ENCODE results near the gene BRK1.

The BRK1 gene

GRCh38 chr3:10137178-10137577 is 21.7 kb downstream of the BRK1 start:
- TF ChIP-seq EZH2phosphoT487 (conservative IDR thresholded peaks at IDR 0.05; ENCODE audit: low read length) = no peak
- no peak for TF ChIP-seq CTCF (IDR thresholded peaks at IDR 0.05; ENCODE audit: insufficient read depth, low read length, poor library complexity, severe bottlenecking)
- no peak overlapping the region for H3K4me2 ChIP-seq (ENCODE audit: low read depth, low read length, poor library complexity, severe bottlenecking)
- no peaks in the 10 kb centered on the region for H3K9me2 ChIP-seq (replicated peaks; ENCODE audit: insufficient read depth, low read length)
- H2AFZ ChIP-seq (ENCODE audit: low read depth, low read length, severe bottlenecking) = no peak overlapping the region
- H3K27ac ChIP-seq (ENCODE audit: low read depth, low read length) = no peak overlapping the region
- no peaks in the 10 kb centered on the region for H4K20me1 ChIP-seq (ENCODE audit: low read depth, low read length)
- H3K9ac ChIP-seq (ENCODE audit: low read length) = no peak overlapping the region
- H3K4me3 ChIP-seq (ENCODE audit: insufficient read depth, low read length, poor library complexity, severe bottlenecking) = no peak overlapping the region
- peaks cover 3% of the 10 kb centered on the region; the same call in 1 of the 2 replicates for H3K79me2 ChIP-seq (ENCODE audit: insufficient read depth, low read length)
- no peaks in the 10 kb centered on the region for H3F3A ChIP-seq (ENCODE audit: insufficient read depth)
- no peaks in the 10 kb centered on the region for H3K27me3 ChIP-seq (ENCODE audit: low read length)
- no peaks in the 10 kb centered on the region for H3K36me3 ChIP-seq (ENCODE audit: low read length)
- H3K9me3 ChIP-seq (ENCODE audit: insufficient read depth, low read length) = no peaks in the 10 kb centered on the region

- H4K20me1 ChIP-seq (ENCODE audit: low read depth, low read length) = 0 out of 2 replicates have a peak, but pooled peaks cover 5% of the 10 kb centered on the region
- no peaks in the 10 kb centered on the region for H3K36me3 ChIP-seq (ENCODE audit: low read length)
- peak overlapping the region; percentile 77; the same call in 1 of the 2 replicates for H3K9ac ChIP-seq (ENCODE audit: low read length)
- H3K79me2 ChIP-seq (ENCODE audit: insufficient read depth, low read length) = peaks cover 41% of the 10 kb centered on the region
- no peaks in the 10 kb centered on the region for H3K27me3 ChIP-seq (ENCODE audit: low read length)
- H3K4me2 ChIP-seq (ENCODE audit: low read depth, low read length, poor library complexity, severe bottlenecking) = peak overlapping the region; percentile 76
- TF ChIP-seq CTCF (IDR thresholded peaks at IDR 0.05; ENCODE audit: insufficient read depth, low read length, poor library complexity, severe bottlenecking) (no peak), EZH2phosphoT487 (conservative IDR thresholded peaks at IDR 0.05; ENCODE audit: low read length) (no peak)
- H2AFZ ChIP-seq (ENCODE audit: low read depth, low read length, severe bottlenecking) = peak overlapping the region; percentile 86
- H3K4me3 ChIP-seq (ENCODE audit: insufficient read depth, low read length, poor library complexity, severe bottlenecking) = no peak overlapping the region
- no peaks in the 10 kb centered on the region for H3K9me3 ChIP-seq (ENCODE audit: insufficient read depth, low read length)
- no peak overlapping the region for H3K27ac ChIP-seq (ENCODE audit: low read depth, low read length)
- H3F3A ChIP-seq (ENCODE audit: insufficient read depth) = no peaks in the 10 kb centered on the region; the same call in 1 of the 2 replicates
- no peaks in the 10 kb centered on the region for H3K9me2 ChIP-seq (replicated peaks; ENCODE audit: insufficient read depth, low read length)
Measured at GRCh38 chr3:10140996-10141546, 25.6 kb downstream of the BRK1 start.

- Histone ChIP-seq H3K4me3 (ENCODE audit: insufficient read depth, low read length, poor library complexity, severe bottlenecking) (peak overlapping the region; percentile 68), H3K9ac (ENCODE audit: low read length) (peak overlapping the region; percentile 77), H2AFZ (ENCODE audit: low read depth, low read length, severe bottlenecking) (no peak overlapping the region), H3K27ac (ENCODE audit: low read depth, low read length) (peak overlapping the region; percentile 49; the same call in 1 of the 2 replicates), H4K20me1 (ENCODE audit: low read depth, low read length) (0 out of 2 replicates have a peak, but pooled peaks cover 5% of the 10 kb centered on the region), H3K79me2 (ENCODE audit: insufficient read depth, low read length) (peaks cover 59% of the 10 kb centered on the region), H3K4me2 (ENCODE audit: low read depth, low read length, poor library complexity, severe bottlenecking) (peak overlapping the region; percentile 76), H3F3A (ENCODE audit: insufficient read depth) (no peaks in the 10 kb centered on the region; the same call in 1 of the 2 replicates), H3K9me3 (ENCODE audit: insufficient read depth, low read length) (no peaks in the 10 kb centered on the region), H3K27me3 (ENCODE audit: low read length) (no peaks in the 10 kb centered on the region), H3K36me3 (ENCODE audit: low read length) (no peaks in the 10 kb centered on the region), H3K9me2 (replicated peaks; ENCODE audit: insufficient read depth, low read length) (no peaks in the 10 kb centered on the region)
- TF ChIP-seq EZH2phosphoT487 (conservative IDR thresholded peaks at IDR 0.05; ENCODE audit: low read length) = no peak
- no peak for TF ChIP-seq CTCF (IDR thresholded peaks at IDR 0.05; ENCODE audit: insufficient read depth, low read length, poor library complexity, severe bottlenecking)
Measured at GRCh38 chr3:10142707-10143560, 27.5 kb downstream of the BRK1 start.

Data from SU-DHL-6 (cell line).